Naive thymus-derived CD4-positive, alpha-beta T cell (primary cell): ENCODE data around the gene CDCP1. TPM values are rescaled to one million over a fixed set of nuclear protein-coding genes. Genes with fewer than 3 reads are reported as not detected.
A peak's percentile ranks its signal among the peaks of the same experiment; 100 is the strongest.

ENCODE experiments used
- ATAC-seq: fragments of 150-1000 bp; cut with Tn5 transposase; 2 replicates; pipeline ENCODE4 v1.10.0; 2021; ENCODE audit warnings: mild to moderate bottlenecking, moderate library complexity
- CTCF ChIA-PET: fragments of 350-600 bp; sonication (Branson Sonifier 250); formaldehyde crosslinking; loops from one replicate; lab custom pipeline; 2021; ENCODE audit warnings: antibody characterized with exemption; lab: Charles Lee
- POLR2A ChIA-PET: fragments of 350-600 bp; sonication (Branson Sonifier 250); formaldehyde crosslinking; loops from one replicate; lab custom pipeline; 2021; ENCODE audit warnings: antibody characterized with exemption, inconsistent platforms; lab: Charles Lee
- DNase-seq, 9 donors: peaks; one replicate each; pipeline versions ENCODE4 v3.0.0 to v3.0.0-alpha.2; 2020 to 2022; ENCODE audit warnings: mixed read lengths in 1 of 9
- H3K27ac ChIP-seq: one replicate; pipeline ENCODE4 v1.7.0; 2013; ENCODE audit warnings: mild to moderate bottlenecking, low read depth, low read length, moderate library complexity
- H3K27me3 ChIP-seq, 2 donors: one replicate each; pipeline ENCODE4 v1.7.0; 2013; ENCODE audit warnings: low read length in 2 of 2, mild to moderate bottlenecking in 2 of 2, moderate library complexity in 2 of 2; ENCODE audit not compliant: control insufficient read depth in 2 of 2, insufficient read depth in 2 of 2
- H3K36me3 ChIP-seq, 3 experiments: 1 replicate in 2 of 3; 2 replicates in 1 of 3; pipeline ENCODE4 v1.7.0; 2013; ENCODE audit warnings: low read length in 3 of 3, mild to moderate bottlenecking in 3 of 3, moderate library complexity in 1 of 3; ENCODE audit not compliant: insufficient read depth in 3 of 3, control insufficient read depth in 2 of 3
- H3K4me1 ChIP-seq, 2 donors: one replicate each; pipeline ENCODE4 v1.7.0; 2013; ENCODE audit warnings: low read length in 2 of 2, mild to moderate bottlenecking in 2 of 2, moderate library complexity in 1 of 2; ENCODE audit not compliant: control insufficient read depth in 2 of 2, insufficient read depth in 2 of 2
- H3K4me3 ChIP-seq: 2 replicates; pipeline ENCODE4 v1.7.0; 2013; ENCODE audit warnings: mild to moderate bottlenecking, low read length
- H3K9me3 ChIP-seq, 3 experiments: 1 replicate in 2 of 3; 2 replicates in 1 of 3; pipeline ENCODE4 v1.7.0; 2013; ENCODE audit warnings: low read length in 3 of 3; ENCODE audit not compliant: control insufficient read depth in 2 of 3
- H3K27ac Mint-ChIP-seq, 9 donors: one replicate each; pipeline ENCODE4 v1.8.0; 2020 to 2022; ENCODE audit warnings: mixed read lengths in 9 of 9, mild to moderate bottlenecking in 8 of 9, moderate library complexity in 5 of 9, inconsistent platforms in 2 of 9
- H3K27me3 Mint-ChIP-seq, 5 donors: one replicate each; pipeline ENCODE4 v1.8.0; 2021 to 2022; ENCODE audit warnings: mixed read lengths in 5 of 5, mild to moderate bottlenecking in 1 of 5
- H3K36me3 Mint-ChIP-seq, 5 donors: one replicate each; pipeline ENCODE4 v1.8.0; 2020 to 2022; ENCODE audit warnings: mixed read lengths in 5 of 5, mild to moderate bottlenecking in 3 of 5, inconsistent platforms in 1 of 5
- H3K4me1 Mint-ChIP-seq, 7 donors: one replicate each; pipeline ENCODE4 v1.8.0; 2020 to 2022; ENCODE audit warnings: mixed read lengths in 7 of 7, mild to moderate bottlenecking in 3 of 7, inconsistent platforms in 1 of 7
- H3K4me3 Mint-ChIP-seq, 10 donors: one replicate each; pipeline ENCODE4 v1.8.0; 2020 to 2022; ENCODE audit warnings: mild to moderate bottlenecking in 10 of 10, mixed read lengths in 10 of 10, moderate library complexity in 6 of 10, inconsistent platforms in 2 of 10
- H3K9me3 Mint-ChIP-seq, 11 donors: one replicate each; pipeline ENCODE4 v1.8.0; 2020 to 2022; ENCODE audit warnings: mixed read lengths in 11 of 11, mild to moderate bottlenecking in 4 of 11, inconsistent platforms in 1 of 11, moderate library complexity in 1 of 11
- intact Hi-C, 2 donors: fragments of 100-400 bp; cut with micrococcal nuclease; formaldehyde crosslinking; loops; one replicate each; pipeline ENCODE4 v1.15.1; 2023
- polyA plus RNA-seq, 2 donors: library from polyadenylated mRNA; unstranded; fragments of 300-500 nt; fragmentation: Illumina TruSeq; gene quantifications; one replicate each; pipeline ENCODE4 v1.2.3, GENCODE V29; 2021
- total RNA-seq, 6 experiments: library from RNA in 5 of 6; stranded (reverse) in 5 of 6; gene quantifications; 1 replicate in 5 of 6; 2 replicates in 1 of 6; pipeline ENCODE4 v1.2.3 and lab custom pipeline; 2021 to 2026

Gene CDCP1
- total and polyA plus RNA-seq, 7 experiments from 2014 or later: 0.05 to 7.2 (median 0.81) TPM

DNA sequence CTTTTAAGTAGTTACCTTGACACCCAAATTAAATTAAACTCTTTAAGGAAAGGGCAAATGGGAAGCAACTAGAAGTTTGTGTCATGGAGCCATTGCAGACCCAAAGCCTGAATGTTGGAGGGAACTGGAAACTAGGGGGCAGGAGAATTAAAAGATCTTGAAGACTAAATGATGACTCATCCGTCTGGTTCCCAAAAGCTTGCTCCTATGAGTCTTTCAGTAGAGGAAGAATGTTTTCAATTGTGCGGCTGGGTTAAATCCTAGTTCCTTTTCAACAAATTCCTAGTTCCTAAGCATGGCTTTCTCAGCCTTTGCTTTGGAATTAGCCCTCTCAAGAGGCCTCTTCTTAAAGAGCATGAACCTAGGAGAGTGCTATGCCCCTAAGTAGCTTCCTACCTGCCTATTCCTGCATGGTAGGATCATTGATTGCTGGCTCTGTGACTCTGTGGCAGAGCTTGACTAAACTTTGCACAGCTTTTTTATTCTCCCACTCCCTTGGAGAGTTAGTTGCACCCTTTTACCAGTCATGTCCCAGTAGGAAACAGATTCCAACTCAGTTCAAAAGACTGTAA lies 102.4 kb downstream of the CDCP1 start:
- ChIA-PET POLR2A (no interaction called here), CTCF (interaction anchor here (1.2 to 17.3 kb wide), 4 partner anchors 12 to 613 kb away, joined by 4 to 379 read pairs (median 5); no protein-coding TSS in a partner anchor)
- Mint-ChIP-seq H3K4me3 (no peak overlapping the region), H3K27me3 (peaks cover 4 to 36% (median 11%) of the 10 kb centered on the region in 5 donors), H3K27ac (no peak overlapping the region), H3K36me3 (no peaks in the 10 kb centered on the region), H3K9me3 (no peaks in the 10 kb centered on the region), H3K4me1 (peaks cover 2 to 24% (median 23%) of the 10 kb centered on the region in 7 donors)
- H3K27me3 ChIP-seq: no peaks in the 10 kb centered on the region
- H3K4me3 ChIP-seq: no peak overlapping the region
- no peaks in the 10 kb centered on the region for H3K9me3 ChIP-seq
- intact Hi-C loops: loop anchor here in 1 of 2 donors (5.0 kb wide), 2 partner anchors 63 to 298 kb away; no protein-coding TSS in a partner anchor
- H3K4me1 ChIP-seq: peaks cover 0 to 15% of the 10 kb centered on the region in 2 donors
- ATAC-seq: no peak
- no peaks in the 10 kb centered on the region for H3K36me3 ChIP-seq
- H3K27ac ChIP-seq: no peak overlapping the region
- DNase-seq: no peak

DNA sequence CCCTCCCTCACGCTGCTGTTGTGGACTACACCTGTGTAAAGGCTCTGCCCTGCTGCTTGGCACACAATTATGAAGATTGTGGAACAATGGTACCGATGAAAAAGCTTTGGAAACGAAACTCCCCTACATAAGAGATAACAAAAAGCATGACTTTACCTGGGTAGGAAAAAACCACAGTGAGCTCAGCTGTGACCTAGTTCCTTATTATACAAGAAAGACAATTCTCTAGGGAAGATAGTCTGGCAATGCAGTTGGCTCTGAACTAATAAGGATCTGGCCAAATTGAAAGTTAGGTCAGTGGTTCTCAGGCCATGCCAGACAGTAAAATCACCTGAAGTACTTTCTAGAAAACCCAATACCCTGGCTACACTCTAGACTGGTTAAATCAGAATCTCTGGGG lies 104.0 kb downstream of the CDCP1 start:
- no peak overlapping the region for H3K4me3 ChIP-seq
- intact Hi-C loops: loop anchor here in 1 of 2 donors (5.0 kb wide), 2 partner anchors 65 to 300 kb away; no protein-coding TSS in a partner anchor
- H3K9me3 ChIP-seq: no peaks in the 10 kb centered on the region
- no peak for DNase-seq
- H3K36me3 ChIP-seq: no peaks in the 10 kb centered on the region
- H3K27ac ChIP-seq: no peak overlapping the region
- ATAC-seq: no peak
- peaks cover 0 to 15% of the 10 kb centered on the region in 2 donors for H3K4me1 ChIP-seq
- no peaks in the 10 kb centered on the region for H3K9me3 Mint-ChIP-seq
- H3K27me3 ChIP-seq: no peaks in the 10 kb centered on the region
- peak overlapping the region in 1 of 9 donors; percentile 21 for H3K27ac Mint-ChIP-seq
- ChIA-PET CTCF (interaction anchor here (0.9 to 17.3 kb wide), 8 partner anchors 13 to 618 kb away, joined by 3 to 379 read pairs (median 5); no protein-coding TSS in a partner anchor), POLR2A (interaction anchor here (0.6 to 3.2 kb wide), 3 partner anchors 68 to 172 kb away, joined by 3 to 17 read pairs (median 3); no protein-coding TSS in a partner anchor)
- H3K4me1 Mint-ChIP-seq: peaks cover 2 to 34% (median 27%) of the 10 kb centered on the region in 7 donors
- peaks cover 0 to 31% (median 4%) of the 10 kb centered on the region in 5 donors for H3K27me3 Mint-ChIP-seq
- no peaks in the 10 kb centered on the region for H3K36me3 Mint-ChIP-seq
- peak overlapping the region in 2 of 10 donors; percentile 4 to 35 for H3K4me3 Mint-ChIP-seq

DNA sequence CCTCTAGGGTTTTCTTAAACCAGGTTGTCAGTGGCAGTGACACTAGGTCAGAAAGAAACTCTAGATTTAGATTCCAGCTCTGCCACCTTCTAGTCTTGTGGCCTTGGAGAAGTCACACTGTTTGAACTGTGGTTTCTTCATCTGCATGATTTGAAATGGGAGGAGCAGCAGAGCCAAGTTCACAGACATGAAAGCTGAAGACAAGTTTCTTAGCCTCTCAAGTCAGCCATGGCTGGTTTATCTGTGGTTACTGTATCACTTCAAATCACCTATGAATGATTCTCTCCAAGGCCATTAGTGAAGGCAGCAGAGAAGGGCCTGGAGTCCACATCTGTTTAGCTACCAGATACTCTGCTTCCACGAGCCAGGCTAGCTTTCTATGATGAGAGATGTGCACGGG lies 104.5 kb downstream of the CDCP1 start:
- peak in 2 of 9 donors; percentile 12 to 36 for DNase-seq
- Histone ChIP-seq H3K9me3 (no peaks in the 10 kb centered on the region), H3K4me3 (no peak overlapping the region), H3K4me1 (peaks cover 0 to 15% of the 10 kb centered on the region in 2 donors), H3K36me3 (no peaks in the 10 kb centered on the region), H3K27me3 (no peaks in the 10 kb centered on the region), H3K27ac (no peak overlapping the region)
- Mint-ChIP-seq H3K4me3 (peak overlapping the region in 4 of 10 donors; percentile 4 to 35 (median 28)), H3K27me3 (peaks cover 0 to 30% (median 7%) of the 10 kb centered on the region in 5 donors), H3K36me3 (no peaks in the 10 kb centered on the region), H3K9me3 (peaks cover 0 to 1% (median 0%) of the 10 kb centered on the region in 11 donors), H3K4me1 (peaks cover 5 to 38% (median 31%) of the 10 kb centered on the region in 7 donors), H3K27ac (no peak overlapping the region)
- CTCF ChIA-PET: interaction anchor here (0.5 to 17.3 kb wide), 15 partner anchors 12 to 624 kb away, joined by 3 to 379 read pairs (median 5); no protein-coding TSS in a partner anchor
- POLR2A ChIA-PET: interaction anchor here (0.6 to 3.2 kb wide), 4 partner anchors 69 to 221 kb away, joined by 3 to 17 read pairs (median 4); no protein-coding TSS in a partner anchor
- intact Hi-C loops: loop anchor here (2.0 to 5.0 kb wide), 5 partner anchors 13 to 301 kb away; no protein-coding TSS in a partner anchor
- no peak for ATAC-seq

DNA sequence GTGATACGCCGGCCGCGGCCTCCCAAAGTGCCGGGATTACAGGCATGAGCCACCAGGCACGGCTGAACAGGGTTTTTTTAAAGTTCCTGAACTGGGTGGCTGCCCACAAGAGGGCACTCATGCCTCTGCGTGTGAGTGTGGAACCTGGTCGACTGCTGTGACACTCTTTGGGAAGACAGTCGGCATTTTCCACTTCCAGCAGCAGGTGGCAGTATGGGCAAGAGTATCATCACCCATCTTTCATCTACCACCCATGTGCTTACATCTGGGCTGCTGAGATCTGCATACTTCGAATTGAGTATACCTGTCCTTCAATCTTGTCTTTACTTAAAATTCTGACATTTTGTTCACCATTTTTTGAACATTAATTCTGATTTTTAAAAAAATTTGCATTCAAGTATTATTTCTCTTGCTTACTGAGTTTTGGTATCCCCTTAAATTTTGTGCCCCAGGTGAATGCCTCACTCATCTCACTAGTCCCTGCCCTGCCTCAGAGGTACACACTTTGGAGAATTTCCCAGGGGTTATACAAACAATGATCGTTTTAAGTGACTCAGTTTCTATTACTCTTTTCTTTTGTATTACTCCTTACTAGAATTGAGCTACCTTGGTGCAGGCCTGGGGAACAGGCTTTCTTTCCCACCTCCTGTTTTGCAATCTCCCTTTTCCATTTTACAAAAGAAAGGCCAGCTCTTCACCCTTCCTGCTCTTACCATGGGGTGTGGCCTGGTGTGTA lies 108.3 kb downstream of the CDCP1 start:
- DNase-seq: peak; percentile 71 to 94 (median 92)
- Mint-ChIP-seq H3K4me3 (peak overlapping the region in 8 of 10 donors; percentile 33 to 84 (median 74)), H3K36me3 (no peaks in the 10 kb centered on the region), H3K27me3 (peaks cover 0 to 32% (median 8%) of the 10 kb centered on the region in 5 donors), H3K4me1 (peaks cover 25 to 70% (median 58%) of the 10 kb centered on the region in 7 donors), H3K9me3 (peaks cover 0 to 1% (median 0%) of the 10 kb centered on the region in 11 donors), H3K27ac (no peak overlapping the region)
- Histone ChIP-seq H3K9me3 (no peaks in the 10 kb centered on the region), H3K36me3 (no peaks in the 10 kb centered on the region), H3K4me3 (no peak overlapping the region), H3K27ac (no peak overlapping the region), H3K27me3 (no peaks in the 10 kb centered on the region), H3K4me1 (peaks cover 9 to 29% of the 10 kb centered on the region in 2 donors)
- ATAC-seq: peak; percentile 98
- POLR2A ChIA-PET: interaction anchor here (0.6 to 0.9 kb wide), 4 partner anchors 16 to 173 kb away, joined by 3 to 4 read pairs (median 4); no protein-coding TSS in a partner anchor
- CTCF ChIA-PET: interaction anchor here (0.5 to 17.3 kb wide), 20 partner anchors 32 to 628 kb away, joined by 3 to 379 read pairs (median 4); no protein-coding TSS in a partner anchor
- intact Hi-C loops: loop anchor here (1.0 to 5.0 kb wide), 17 partner anchors 18 to 1041 kb away; partner anchors contain the start of genes LARS2 (in 1 of the 2) and TMEM158 (in 1 of the 2)

DNA sequence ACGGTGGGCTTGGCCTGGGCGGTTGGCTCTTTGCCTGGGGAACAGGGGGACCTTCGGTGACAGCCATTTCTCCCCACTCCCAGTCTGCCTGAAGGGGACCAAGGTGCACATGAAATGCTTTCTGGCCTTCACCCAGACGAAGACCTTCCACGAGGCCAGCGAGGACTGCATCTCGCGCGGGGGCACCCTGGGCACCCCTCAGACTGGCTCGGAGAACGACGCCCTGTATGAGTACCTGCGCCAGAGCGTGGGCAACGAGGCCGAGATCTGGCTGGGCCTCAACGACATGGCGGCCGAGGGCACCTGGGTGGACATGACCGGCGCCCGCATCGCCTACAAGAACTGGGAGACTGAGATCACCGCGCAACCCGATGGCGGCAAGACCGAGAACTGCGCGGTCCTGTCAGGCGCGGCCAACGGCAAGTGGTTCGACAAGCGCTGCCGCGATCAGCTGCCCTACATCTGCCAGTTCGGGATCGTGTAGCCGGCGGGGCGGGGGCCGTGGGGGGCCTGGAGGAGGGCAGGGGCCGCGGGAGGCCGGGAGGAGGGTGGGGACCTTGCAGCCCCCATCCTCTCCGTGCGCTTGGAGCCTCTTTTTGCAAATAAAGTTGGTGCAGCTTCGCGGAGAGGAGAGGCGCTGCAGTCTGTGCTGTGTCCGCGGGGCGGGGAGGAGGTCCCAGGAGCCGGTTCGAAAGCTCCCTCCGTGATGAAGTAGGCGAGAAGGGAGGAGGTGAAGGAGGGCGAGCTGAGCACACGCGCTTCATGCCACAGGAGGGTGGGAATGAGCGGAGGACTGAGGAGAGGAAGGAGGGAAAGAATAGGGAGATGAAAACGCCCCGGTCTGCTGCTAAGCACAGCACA lies 110.5 kb downstream of the CDCP1 start:
- Mint-ChIP-seq H3K4me1 (peaks cover 24 to 50% (median 39%) of the 10 kb centered on the region in 7 donors), H3K27ac (peak overlapping the region in 6 of 9 donors; percentile 13 to 93 (median 52)), H3K27me3 (peaks cover 4 to 30% (median 8%) of the 10 kb centered on the region in 5 donors), H3K9me3 (peaks cover 0 to 4% (median 0%) of the 10 kb centered on the region in 11 donors), H3K4me3 (peak overlapping the region; percentile 79 to 95 (median 85)), H3K36me3 (peaks cover 0 to 4% (median 0%) of the 10 kb centered on the region in 5 donors)
- ChIA-PET CTCF (interaction anchor here (1.0 to 17.3 kb wide), 8 partner anchors 28 to 630 kb away, joined by 3 to 379 read pairs (median 5); no protein-coding TSS in a partner anchor), POLR2A (interaction anchor here (0.7 to 1.7 kb wide), 3 partner anchors 13 to 555 kb away, joined by 3 read pairs; no protein-coding TSS in a partner anchor)
- Histone ChIP-seq H3K27ac (no peak overlapping the region), H3K4me3 (no peak overlapping the region), H3K36me3 (no peaks in the 10 kb centered on the region), H3K4me1 (peaks cover 9 to 14% of the 10 kb centered on the region in 2 donors), H3K27me3 (no peaks in the 10 kb centered on the region), H3K9me3 (no peaks in the 10 kb centered on the region)
- ATAC-seq (no peak), DNase-seq (peak in 3 of 9 donors; percentile 12 to 24 (median 19))
- intact Hi-C loops: loop anchor here (2.0 to 5.0 kb wide), 7 partner anchors 192 to 1043 kb away; partner anchors contain the start of gene TMEM158 (in 1 of the 2)
